Activated B cell treated with CpG ODN at 0.5 μM for 24 hours (primary cell): ENCODE data around the gene NFASC. TPM values are rescaled to one million over a fixed set of nuclear protein-coding genes. Genes with fewer than 3 reads are reported as not detected.

Experiments
- ATAC-seq: fragments of 200-7000 bp; cut with Tn5 transposase; one replicate; pipeline ENCODE4 v1.10.0; 2021; ENCODE audit warnings: low read depth, mild to moderate bottlenecking, moderate library complexity
- CTCF ChIA-PET: fragments of 350-600 bp; sonication (Branson Sonifier 250); formaldehyde crosslinking; loops from one replicate; lab custom pipeline; 2021; ENCODE audit warnings: antibody characterized with exemption; lab: Charles Lee
- POLR2A ChIA-PET: fragments of 350-600 bp; sonication (Branson Sonifier 250); formaldehyde crosslinking; loops from one replicate; lab custom pipeline; 2021; ENCODE audit warnings: antibody characterized with exemption; lab: Charles Lee
- DNase-seq: peaks from one replicate; pipeline ENCODE4 v3.0.0; 2022
- H3K27ac Mint-ChIP-seq: one replicate; pipeline ENCODE4 v1.8.0; 2020; ENCODE audit warnings: mixed read lengths
- H3K27me3 Mint-ChIP-seq: one replicate; pipeline ENCODE4 v1.8.0; 2021; ENCODE audit warnings: mixed read lengths
- H3K36me3 Mint-ChIP-seq: one replicate; pipeline ENCODE4 v1.8.0; 2021; ENCODE audit warnings: low read depth, mixed read lengths
- H3K4me1 Mint-ChIP-seq: one replicate; pipeline ENCODE4 v1.8.0; 2021; ENCODE audit warnings: mixed read lengths
- H3K4me3 Mint-ChIP-seq: one replicate; pipeline ENCODE4 v1.8.0; 2020; ENCODE audit warnings: mild to moderate bottlenecking, mixed read lengths
- H3K9me3 Mint-ChIP-seq: one replicate; pipeline ENCODE4 v1.8.0; 2020; ENCODE audit warnings: mixed read lengths
- intact Hi-C: fragments of 100-400 bp; cut with micrococcal nuclease; formaldehyde crosslinking; loops from one replicate; pipeline ENCODE4 v1.15.1; 2024
- total RNA-seq: library from RNA; stranded (reverse); gene quantifications from 2 replicates; pipeline ENCODE4 v1.2.3, GENCODE V29; 2022
- TF ChIP-seq, protein P1 (sequence below): fragments of 200-600 bp; IDR thresholded peaks from one replicate; pipeline ENCODE4 v1.8.0; 2022; ENCODE audit warnings: antibody characterized with exemption, mild to moderate bottlenecking

Gene NFASC
- total RNA-seq, 1 donor from 2014 or later, result 0.07 TPM

GRCh38 chr1:205009670-205010069 is 139.0 kb downstream of the NFASC start:
- Mint-ChIP-seq H3K4me3 (no peak overlapping the region), H3K4me1 (no peaks in the 10 kb centered on the region), H3K27ac (no peak overlapping the region), H3K9me3 (no peaks in the 10 kb centered on the region), H3K36me3 (no peaks in the 10 kb centered on the region), H3K27me3 (peaks cover 10% of the 10 kb centered on the region)
- intact Hi-C loops, result no loop called here
- TF ChIP-seq, protein P1, sequence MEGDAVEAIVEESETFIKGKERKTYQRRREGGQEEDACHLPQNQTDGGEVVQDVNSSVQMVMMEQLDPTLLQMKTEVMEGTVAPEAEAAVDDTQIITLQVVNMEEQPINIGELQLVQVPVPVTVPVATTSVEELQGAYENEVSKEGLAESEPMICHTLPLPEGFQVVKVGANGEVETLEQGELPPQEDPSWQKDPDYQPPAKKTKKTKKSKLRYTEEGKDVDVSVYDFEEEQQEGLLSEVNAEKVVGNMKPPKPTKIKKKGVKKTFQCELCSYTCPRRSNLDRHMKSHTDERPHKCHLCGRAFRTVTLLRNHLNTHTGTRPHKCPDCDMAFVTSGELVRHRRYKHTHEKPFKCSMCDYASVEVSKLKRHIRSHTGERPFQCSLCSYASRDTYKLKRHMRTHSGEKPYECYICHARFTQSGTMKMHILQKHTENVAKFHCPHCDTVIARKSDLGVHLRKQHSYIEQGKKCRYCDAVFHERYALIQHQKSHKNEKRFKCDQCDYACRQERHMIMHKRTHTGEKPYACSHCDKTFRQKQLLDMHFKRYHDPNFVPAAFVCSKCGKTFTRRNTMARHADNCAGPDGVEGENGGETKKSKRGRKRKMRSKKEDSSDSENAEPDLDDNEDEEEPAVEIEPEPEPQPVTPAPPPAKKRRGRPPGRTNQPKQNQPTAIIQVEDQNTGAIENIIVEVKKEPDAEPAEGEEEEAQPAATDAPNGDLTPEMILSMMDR, result no peak
- no peak for ATAC-seq
- DNase-seq, result no peak
- ChIA-PET POLR2A (no interaction called here), CTCF (no interaction called here)

DNA sequence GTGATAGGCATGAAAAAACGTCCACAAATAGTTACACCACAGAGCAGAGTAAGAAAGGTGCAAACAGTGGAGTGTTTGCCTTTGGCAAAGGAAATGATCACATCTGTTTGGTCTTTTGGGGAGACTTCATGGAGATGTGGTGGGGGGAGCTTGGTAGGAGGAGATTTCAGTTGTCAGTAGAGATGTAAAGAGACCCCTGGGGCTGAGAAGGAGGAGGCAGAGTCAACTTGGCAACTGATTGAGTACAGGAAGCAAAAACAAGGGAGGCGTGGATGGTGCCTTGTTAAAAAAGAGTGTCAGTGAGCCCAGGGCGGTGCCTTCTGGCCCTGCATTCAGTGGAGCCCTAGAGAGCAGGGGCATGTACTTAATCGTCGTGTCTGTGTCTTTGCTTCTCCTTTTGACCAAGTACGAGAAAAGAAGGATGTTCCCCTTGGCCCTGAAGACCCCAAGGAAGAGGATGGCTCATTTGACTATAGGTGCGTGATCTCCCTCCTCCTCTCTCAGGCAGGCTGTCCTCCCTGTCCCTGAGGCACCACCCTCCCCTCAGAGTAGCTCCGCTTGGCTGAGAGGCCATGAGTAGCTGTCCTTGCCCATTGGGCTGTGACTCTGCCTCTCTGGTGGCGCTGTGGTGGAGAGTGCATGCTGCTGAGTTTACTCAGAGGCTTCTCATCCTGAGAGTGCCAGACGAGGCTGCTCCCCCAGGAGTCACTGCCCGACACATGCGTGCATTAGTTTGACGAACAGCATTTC is 141.9 kb downstream of the NFASC start:
- ATAC-seq, result no peak
- CTCF ChIA-PET, result no interaction called here
- Mint-ChIP-seq H3K4me3 (no peak overlapping the region), H3K27ac (no peak overlapping the region), H3K4me1 (no peaks in the 10 kb centered on the region), H3K9me3 (no peaks in the 10 kb centered on the region), H3K27me3 (peaks cover under 1% of the 10 kb centered on the region), H3K36me3 (no peaks in the 10 kb centered on the region)
- TF ChIP-seq, protein P1, result no peak
- intact Hi-C loops, result no loop called here
- DNase-seq, result no peak
- POLR2A ChIA-PET, result no interaction called here

GRCh38 chr1:205013683-205014367 is 143.2 kb downstream of the NFASC start:
- no peaks in the 10 kb centered on the region for H3K9me3 Mint-ChIP-seq
- DNase-seq, result no peak
- no peak overlapping the region for H3K4me3 Mint-ChIP-seq
- H3K36me3 Mint-ChIP-seq, result no peaks in the 10 kb centered on the region
- TF ChIP-seq, protein P1, result no peak
- H3K4me1 Mint-ChIP-seq, result no peaks in the 10 kb centered on the region
- no peaks in the 10 kb centered on the region for H3K27me3 Mint-ChIP-seq
- no peak overlapping the region for H3K27ac Mint-ChIP-seq
- ChIA-PET CTCF (no interaction called here), POLR2A (no interaction called here)
- intact Hi-C loops, result no loop called here
- ATAC-seq, result no peak

GRCh38 chr1:205014783-205015182 is 144.1 kb downstream of the NFASC start:
- ATAC-seq (no peak), DNase-seq (no peak)
- TF ChIP-seq, protein P1, result no peak
- ChIA-PET CTCF (no interaction called here), POLR2A (no interaction called here)
- Mint-ChIP-seq H3K4me3 (no peak overlapping the region), H3K4me1 (no peaks in the 10 kb centered on the region), H3K27ac (no peak overlapping the region), H3K27me3 (no peaks in the 10 kb centered on the region), H3K36me3 (no peaks in the 10 kb centered on the region), H3K9me3 (no peaks in the 10 kb centered on the region)
- intact Hi-C loops, result no loop called here

- no peak overlapping the region for H3K4me3 Mint-ChIP-seq
- CTCF ChIA-PET, result interaction anchor here (1.1 kb wide), 1 partner anchor 47 kb away, joined by 5 read pairs; no protein-coding TSS in a partner anchor
- H3K4me1 Mint-ChIP-seq, result no peaks in the 10 kb centered on the region
- H3K9me3 Mint-ChIP-seq, result no peaks in the 10 kb centered on the region
- DNase-seq, result no peak
- H3K27ac Mint-ChIP-seq, result no peak overlapping the region
- intact Hi-C loops, result no loop called here
- no peaks in the 10 kb centered on the region for H3K36me3 Mint-ChIP-seq
- H3K27me3 Mint-ChIP-seq, result no peaks in the 10 kb centered on the region
- POLR2A ChIA-PET, result no interaction called here
- TF ChIP-seq, protein P1, result no peak
- ATAC-seq, result no peak
These were observed 144.6 kb downstream of the NFASC start for GRCh38 chr1:205015241-205015640.
